ENCODE data around the gene NIT1.
A peak's percentile ranks its signal among the peaks of the same experiment; 100 is the strongest.

- TF ChIP-seq, protein P1, sequence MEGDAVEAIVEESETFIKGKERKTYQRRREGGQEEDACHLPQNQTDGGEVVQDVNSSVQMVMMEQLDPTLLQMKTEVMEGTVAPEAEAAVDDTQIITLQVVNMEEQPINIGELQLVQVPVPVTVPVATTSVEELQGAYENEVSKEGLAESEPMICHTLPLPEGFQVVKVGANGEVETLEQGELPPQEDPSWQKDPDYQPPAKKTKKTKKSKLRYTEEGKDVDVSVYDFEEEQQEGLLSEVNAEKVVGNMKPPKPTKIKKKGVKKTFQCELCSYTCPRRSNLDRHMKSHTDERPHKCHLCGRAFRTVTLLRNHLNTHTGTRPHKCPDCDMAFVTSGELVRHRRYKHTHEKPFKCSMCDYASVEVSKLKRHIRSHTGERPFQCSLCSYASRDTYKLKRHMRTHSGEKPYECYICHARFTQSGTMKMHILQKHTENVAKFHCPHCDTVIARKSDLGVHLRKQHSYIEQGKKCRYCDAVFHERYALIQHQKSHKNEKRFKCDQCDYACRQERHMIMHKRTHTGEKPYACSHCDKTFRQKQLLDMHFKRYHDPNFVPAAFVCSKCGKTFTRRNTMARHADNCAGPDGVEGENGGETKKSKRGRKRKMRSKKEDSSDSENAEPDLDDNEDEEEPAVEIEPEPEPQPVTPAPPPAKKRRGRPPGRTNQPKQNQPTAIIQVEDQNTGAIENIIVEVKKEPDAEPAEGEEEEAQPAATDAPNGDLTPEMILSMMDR (IDR thresholded peaks at IDR 0.05), result peak in 2 of 4 experiments; percentile 13 to 14
- no peak for TF ChIP-seq POLR2A (IDR thresholded peaks at IDR 0.05)
These were observed 1.4 kb downstream of the NIT1 start for GRCh38 chr1:161119092-161119903.
